Upper lobe of left lung (tissue), 6 donors: ENCODE results near the gene ADAMTS2. TPM values are rescaled to one million over a fixed set of nuclear protein-coding genes. Genes with fewer than 3 reads are reported as not detected.

Experiments used
- ATAC-seq, 2 donors: fragments of 200-7000 bp; cut with Tn5 transposase; one replicate each; pipeline ENCODE4 v1.9.1; 2022; ENCODE audit warnings: mild to moderate bottlenecking in 2 of 2, moderate library complexity in 2 of 2; ENCODE audit not compliant: low FRiP score in 2 of 2
- DNase-seq, 2 donors: peaks; one replicate each; pipeline ENCODE4 v3.0.0-alpha.2; 2019 to 2020
- H3K27ac ChIP-seq, 4 donors: fragments of 200-600 bp; sonication (generic); one replicate each; pipeline ENCODE4 v1.5.1; 2016 to 2019
- H3K27me3 ChIP-seq, 4 donors: fragments of 200-600 bp; sonication (generic); one replicate each; pipeline ENCODE4 v1.5.1; 2017 to 2019
- H3K36me3 ChIP-seq, 4 donors: fragments of 200-600 bp; sonication (generic); one replicate each; pipeline ENCODE4 v1.5.1; 2016 to 2019
- H3K4me1 ChIP-seq, 4 donors: fragments of 200-600 bp; sonication (generic); one replicate each; pipeline ENCODE4 v1.5.1; 2018 to 2019
- H3K4me3 ChIP-seq, 4 donors: fragments of 200-600 bp; sonication (generic); one replicate each; pipeline ENCODE4 v1.5.1; 2017 to 2019; ENCODE audit warnings: mild to moderate bottlenecking in 2 of 4, moderate library complexity in 1 of 4
- H3K9me3 ChIP-seq, 4 donors: fragments of 200-600 bp; sonication (generic); one replicate each; pipeline ENCODE4 v1.5.1; 2018 to 2019
- EP300 ChIP-seq, 4 donors: sonication (generic); formaldehyde crosslinking; IDR thresholded peaks; one replicate each; pipeline ENCODE4 v1.5.1; 2017; ENCODE audit warnings: antibody characterized with exemption in 4 of 4, control low read depth in 2 of 4
- POLR2A ChIP-seq, 4 donors: fragments of 450-650 bp; IDR thresholded peaks; one replicate each; pipeline ENCODE4 v1.5.1; 2016 to 2017; ENCODE audit warnings: antibody characterized with exemption in 4 of 4, mild to moderate bottlenecking in 2 of 4
- POLR2AphosphoS5 ChIP-seq, 2 donors: sonication (generic); formaldehyde crosslinking; IDR thresholded peaks; one replicate each; pipeline ENCODE4 v1.5.1; 2017; ENCODE audit warnings: antibody characterized with exemption in 2 of 2
- WGBS, 2 donors: methylation state at CpG; one replicate each; pipeline ENCODE4 v1.1.5; 2017 to 2018; 5-methylcytosine and 5-hydroxymethylcytosine counted together
- total RNA-seq, 6 donors: library from RNA; depleted of rRNA in 4 of 6; stranded (reverse); fragments of >200 nt in 4 of 6; gene quantifications; one replicate each; pipeline versions ENCODE4 v1.1.0 to v1.2.1, GENCODE V29; 2016 to 2021
- TF ChIP-seq, protein P1 (sequence below), 6 experiments: fragments of 450-650 bp in 4 of 6; fragments of 200-600 bp in 2 of 6; sonication (generic) in 2 of 6; IDR thresholded peaks; one replicate each; pipeline ENCODE4 v1.5.1; 2016 to 2019; ENCODE audit warnings: antibody characterized with exemption in 6 of 6
- donor health status: DM: no; HTN: no; CAD: no; lungs with moderate emphysema.
- donor health status: DM: no; HTN: yes; CAD: no; lungs with severe emphysema.

ADAMTS2 gene
- total RNA-seq, 6 donors from 2014 or later, result 10.0 to 114 (median 25.7) TPM

- TF ChIP-seq, protein P1, sequence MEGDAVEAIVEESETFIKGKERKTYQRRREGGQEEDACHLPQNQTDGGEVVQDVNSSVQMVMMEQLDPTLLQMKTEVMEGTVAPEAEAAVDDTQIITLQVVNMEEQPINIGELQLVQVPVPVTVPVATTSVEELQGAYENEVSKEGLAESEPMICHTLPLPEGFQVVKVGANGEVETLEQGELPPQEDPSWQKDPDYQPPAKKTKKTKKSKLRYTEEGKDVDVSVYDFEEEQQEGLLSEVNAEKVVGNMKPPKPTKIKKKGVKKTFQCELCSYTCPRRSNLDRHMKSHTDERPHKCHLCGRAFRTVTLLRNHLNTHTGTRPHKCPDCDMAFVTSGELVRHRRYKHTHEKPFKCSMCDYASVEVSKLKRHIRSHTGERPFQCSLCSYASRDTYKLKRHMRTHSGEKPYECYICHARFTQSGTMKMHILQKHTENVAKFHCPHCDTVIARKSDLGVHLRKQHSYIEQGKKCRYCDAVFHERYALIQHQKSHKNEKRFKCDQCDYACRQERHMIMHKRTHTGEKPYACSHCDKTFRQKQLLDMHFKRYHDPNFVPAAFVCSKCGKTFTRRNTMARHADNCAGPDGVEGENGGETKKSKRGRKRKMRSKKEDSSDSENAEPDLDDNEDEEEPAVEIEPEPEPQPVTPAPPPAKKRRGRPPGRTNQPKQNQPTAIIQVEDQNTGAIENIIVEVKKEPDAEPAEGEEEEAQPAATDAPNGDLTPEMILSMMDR (IDR thresholded peaks at IDR 0.05), result no peak
- no peak for TF ChIP-seq POLR2A (IDR thresholded peaks at IDR 0.05)
- TF ChIP-seq POLR2AphosphoS5 (IDR thresholded peaks at IDR 0.05), result no peak
- TF ChIP-seq EP300 (IDR thresholded peaks at IDR 0.05), result no peak
- H3K36me3 ChIP-seq, result no peaks in the 10 kb centered on the region
- no peak overlapping the region for H3K4me3 ChIP-seq
- DNase-seq (no peak), ATAC-seq (no peak)
- peaks cover 0 to 7% (median 3%) of the 10 kb centered on the region in 4 donors for H3K4me1 ChIP-seq
- H3K27ac ChIP-seq, result peak overlapping the region in 2 of 4 donors; percentile 57 to 64
- no peaks in the 10 kb centered on the region for H3K9me3 ChIP-seq
- H3K27me3 ChIP-seq, result no peaks in the 10 kb centered on the region
- 77 to 90% methylated on average over 8 to 16 of the region's 16 CpGs for WGBS, 2 donors
Measured at GRCh38 chr5:179315356-179315890, 29.8 kb downstream of the ADAMTS2 start.

GRCh38 chr5:179314606-179315355, 30.5 kb downstream of the ADAMTS2 start:
- Histone ChIP-seq H3K4me3 (no peak overlapping the region), H3K36me3 (no peaks in the 10 kb centered on the region), H3K27me3 (no peaks in the 10 kb centered on the region), H3K27ac (peak overlapping the region in 3 of 4 donors; percentile 39 to 64 (median 57)), H3K4me1 (peaks cover 0 to 7% (median 3%) of the 10 kb centered on the region in 4 donors), H3K9me3 (no peaks in the 10 kb centered on the region)
- WGBS, 2 donors, result 79 to 80% methylated on average over 11 to 12 of the region's 12 CpGs
- DNase-seq (no peak), ATAC-seq (peak in 1 of 2 donors; percentile 64)
- TF ChIP-seq, protein P1 (IDR thresholded peaks at IDR 0.05), result no peak
- TF ChIP-seq POLR2A (IDR thresholded peaks at IDR 0.05) (no peak), POLR2AphosphoS5 (IDR thresholded peaks at IDR 0.05) (no peak), EP300 (IDR thresholded peaks at IDR 0.05) (no peak)

- H3K4me3 ChIP-seq, result no peak overlapping the region
- H3K27ac ChIP-seq, result peak overlapping the region in 3 of 4 donors; percentile 39 to 64 (median 57)
- no peaks in the 10 kb centered on the region for H3K36me3 ChIP-seq
- TF ChIP-seq, protein P1 (IDR thresholded peaks at IDR 0.05), result no peak
- peak in 1 of 2 donors; percentile 50 for TF ChIP-seq POLR2AphosphoS5 (IDR thresholded peaks at IDR 0.05)
- peaks cover 0 to 7% (median 3%) of the 10 kb centered on the region in 4 donors for H3K4me1 ChIP-seq
- WGBS, 2 donors, result 84 to 90% methylated on average over 8 to 31 of the region's 31 CpGs
- DNase-seq (peak; percentile 43 to 93), ATAC-seq (peak; percentile 50 to 89)
- H3K9me3 ChIP-seq, result no peaks in the 10 kb centered on the region
- no peaks in the 10 kb centered on the region for H3K27me3 ChIP-seq
Measured at GRCh38 chr5:179313849-179314521, 31.3 kb downstream of the ADAMTS2 start.

- Histone ChIP-seq H3K27me3 (no peaks in the 10 kb centered on the region), H3K4me1 (peaks cover 0 to 7% (median 3%) of the 10 kb centered on the region in 4 donors), H3K36me3 (no peaks in the 10 kb centered on the region), H3K9me3 (no peaks in the 10 kb centered on the region), H3K27ac (no peak overlapping the region), H3K4me3 (no peak overlapping the region)
- 89 to 91% methylated on average over 17 of the region's 17 CpGs for WGBS, 2 donors
- ATAC-seq (no peak), DNase-seq (peak in 1 of 2 donors; percentile 60)
- TF ChIP-seq, protein P1 (IDR thresholded peaks at IDR 0.05), result no peak
- TF ChIP-seq EP300 (IDR thresholded peaks at IDR 0.05) (no peak), POLR2A (IDR thresholded peaks at IDR 0.05) (no peak), POLR2AphosphoS5 (IDR thresholded peaks at IDR 0.05) (no peak)
Measured at GRCh38 chr5:179312557-179313235, 32.6 kb downstream of the ADAMTS2 start.
